ENCODE measurements around the gene SLC2A11. TPM values are rescaled to one million over a fixed set of nuclear protein-coding genes. Genes with fewer than 3 reads are reported as not detected.

The SLC2A11 gene
- total RNA-seq, 1 donor = 15.1 TPM

- H3K4me3 ChIP-seq (ENCODE audit: low read depth, low read length) = no peak overlapping the region
- DNase-seq (ENCODE audit: low read depth) = no peak
- TF ChIP-seq CTCF (IDR thresholded peaks at IDR 0.05; ENCODE audit: insufficient read depth, low read depth, low read length) = no peak
Measured at GRCh38 chr22:23833017-23833751, 24.5 kb upstream of the SLC2A11 start.

- no peak overlapping the region for H3K4me3 ChIP-seq (ENCODE audit: low read depth, low read length)
- DNase-seq (ENCODE audit: low read depth) = no peak
- no peak for TF ChIP-seq CTCF (IDR thresholded peaks at IDR 0.05; ENCODE audit: insufficient read depth, low read depth, low read length)
Measured at GRCh38 chr22:23833911-23834317, 23.8 kb upstream of the SLC2A11 start.

- H3K4me3 ChIP-seq (ENCODE audit: low read depth, low read length) = no peak overlapping the region
- no peak for TF ChIP-seq CTCF (IDR thresholded peaks at IDR 0.05; ENCODE audit: insufficient read depth, low read depth, low read length)
- no peak for DNase-seq (ENCODE audit: low read depth)
Measured at GRCh38 chr22:23834406-23834792, 23.3 kb upstream of the SLC2A11 start.

GRCh38 chr22:23834793-23835483, 22.7 kb upstream of the SLC2A11 start:
- DNase-seq (ENCODE audit: low read depth) = no peak
- no peak for TF ChIP-seq CTCF (IDR thresholded peaks at IDR 0.05; ENCODE audit: insufficient read depth, low read depth, low read length)
- H3K4me3 ChIP-seq (ENCODE audit: low read depth, low read length) = no peak overlapping the region

GRCh38 chr22:23835484-23836144, 22.1 kb upstream of the SLC2A11 start:
- TF ChIP-seq CTCF (IDR thresholded peaks at IDR 0.05; ENCODE audit: insufficient read depth, low read depth, low read length) = no peak
- DNase-seq (ENCODE audit: low read depth) = no peak
- no peak overlapping the region for H3K4me3 ChIP-seq (ENCODE audit: low read depth, low read length)

GRCh38 chr22:23836281-23836680, 21.4 kb upstream of the SLC2A11 start:
- TF ChIP-seq CTCF (IDR thresholded peaks at IDR 0.05; ENCODE audit: insufficient read depth, low read depth, low read length) = no peak

More at GRCh38 chr22:23836281-23836680, 21.4 kb upstream of the SLC2A11 start:
- no peak for DNase-seq (ENCODE audit: low read depth)
- no peak overlapping the region for H3K4me3 ChIP-seq (ENCODE audit: low read depth, low read length)
